IMR-90 (cell line): ENCODE measurements around the gene CATSPERE. TPM values are rescaled to one million over a fixed set of nuclear protein-coding genes. Genes with fewer than 3 reads are reported as not detected.
"Not testable (repeated sequence)": the region's sequence is repeated elsewhere in the genome, so short reads cannot be mapped to it uniquely, and the experiment has no call there.

ENCODE experiments used
- ATAC-seq: fragments of 200-7000 bp; cut with Tn5 transposase; 2 replicates; pipeline ENCODE4 v1.9.1; 2020; ENCODE audit warnings: low read depth, mild to moderate bottlenecking, moderate library complexity
- BruUV-seq: library from RNA; stranded (reverse); fragments of 400-500 nt; replicated peaks from 2 replicates; lab custom pipeline; 2021; lab: Mats Ljungman, UMichigan
- CTCF ChIA-PET: fragments of 300-600 bp; formaldehyde crosslinking; extraction: SDS; loops from one replicate; lab custom pipeline; 2021; ENCODE audit warnings: antibody characterized with exemption; lab: Yijun Ruan, JAX
- POLR2A ChIA-PET: fragments of 300-600 bp; sonication (Branson Sonifier 250); formaldehyde crosslinking; loops from one replicate; lab custom pipeline; 2022; ENCODE audit warnings: antibody characterized with exemption; ENCODE audit not compliant: unreplicated experiment; lab: Charles Lee
- DNase-seq: peaks from one replicate; pipeline ENCODE4 v3.0.0; 2013
- H2AFZ ChIP-seq: replicated peaks from 2 replicates; pipeline ENCODE3; 2013; ENCODE audit warnings: low read length, mild to moderate bottlenecking; ENCODE audit not compliant: poor library complexity
- H2AK5ac ChIP-seq: 2 replicates; pipeline ENCODE4 v1.6.1; 2013; ENCODE audit warnings: low read depth, low read length, inconsistent platforms
- H2AK9ac ChIP-seq: replicated peaks from 2 replicates; pipeline ENCODE3; 2013; ENCODE audit warnings: mild to moderate bottlenecking, low read depth, low read length, moderate library complexity; ENCODE audit not compliant: poor library complexity
- H2BK120ac ChIP-seq: 2 replicates; pipeline ENCODE4 v1.6.1; 2013; ENCODE audit warnings: low read depth, low read length, inconsistent platforms
- H2BK15ac ChIP-seq: 3 replicates; pipeline ENCODE4 v1.6.1; 2013; ENCODE audit warnings: low read depth, low read length, inconsistent platforms
- H2BK20ac ChIP-seq: 2 replicates; pipeline ENCODE4 v1.6.1; 2013; ENCODE audit warnings: low read depth, mild to moderate bottlenecking, inconsistent platforms, low read length, moderate library complexity
- H2BK5ac ChIP-seq: 2 replicates; pipeline ENCODE4 v1.6.1; 2013; ENCODE audit warnings: mild to moderate bottlenecking, low read depth, low read length, inconsistent platforms; ENCODE audit not compliant: poor library complexity, severe bottlenecking
- H3K14ac ChIP-seq: replicated peaks from 2 replicates; pipeline ENCODE4 v1.6.1; 2013; ENCODE audit warnings: low read depth, low read length, inconsistent platforms
- H3K18ac ChIP-seq: 2 replicates; pipeline ENCODE4 v1.6.1; 2013; ENCODE audit warnings: low read depth, low read length, control low read depth
- H3K23ac ChIP-seq: 2 replicates; pipeline ENCODE4 v1.6.1; 2013; ENCODE audit warnings: low read depth, low read length, inconsistent platforms
- H3K27ac ChIP-seq: 2 replicates; pipeline ENCODE4 v1.5.1; 2013; ENCODE audit warnings: mild to moderate bottlenecking, control low read depth, low read length; ENCODE audit not compliant: insufficient read depth
- H3K27me3 ChIP-seq: 2 replicates; pipeline ENCODE4 v1.6.1; 2013; ENCODE audit warnings: low read length; ENCODE audit not compliant: control insufficient read depth, insufficient read depth
- H3K36me3 ChIP-seq: 2 replicates; pipeline ENCODE4 v1.6.1; 2013; ENCODE audit warnings: low read length, mixed read lengths; ENCODE audit not compliant: control insufficient read depth, insufficient read depth
- H3K4ac ChIP-seq: 2 replicates; pipeline ENCODE4 v1.6.1; 2013; ENCODE audit warnings: low read depth, low read length, inconsistent platforms
- H3K4me1 ChIP-seq: 2 replicates; pipeline ENCODE4 v1.6.1; 2013; ENCODE audit warnings: low read length, mixed read lengths; ENCODE audit not compliant: control insufficient read depth, insufficient read depth
- H3K4me2 ChIP-seq: 2 replicates; pipeline ENCODE4 v1.6.1; 2013; ENCODE audit warnings: low read depth, mild to moderate bottlenecking, control low read depth, low read length, moderate library complexity
- H3K4me3 ChIP-seq: 2 replicates; pipeline ENCODE4 v1.5.1; 2013; ENCODE audit warnings: low read depth, mild to moderate bottlenecking, control low read depth, low read length, moderate library complexity; ENCODE audit not compliant: insufficient read depth
- H3K56ac ChIP-seq: 2 replicates; pipeline ENCODE4 v1.6.1; 2013; ENCODE audit warnings: low read length, inconsistent platforms; ENCODE audit not compliant: insufficient read depth; ENCODE audit errors: extremely low read depth
- H3K79me1 ChIP-seq, 2 experiments: 2 replicates each; pipeline ENCODE4 v1.6.1; 2013; ENCODE audit warnings: low read length in 2 of 2, inconsistent platforms in 1 of 2, low read depth in 1 of 2
- H3K9ac ChIP-seq: 2 replicates; pipeline ENCODE4 v1.6.1; 2013; ENCODE audit warnings: low read depth, low read length, control low read depth
- H3K9me1 ChIP-seq: 2 replicates; pipeline ENCODE4 v1.6.1; 2013; ENCODE audit warnings: low read length, inconsistent platforms; ENCODE audit not compliant: insufficient read depth
- H3K9me3 ChIP-seq: 2 replicates; pipeline ENCODE4 v1.6.1; 2013; ENCODE audit warnings: low read length; ENCODE audit not compliant: control insufficient read depth, insufficient read depth
- H4K20me1 ChIP-seq: 2 replicates; pipeline ENCODE4 v1.6.1; 2013; ENCODE audit warnings: low read length, inconsistent platforms; ENCODE audit not compliant: insufficient read depth
- H4K5ac ChIP-seq: 2 replicates; pipeline ENCODE4 v1.6.1; 2013; ENCODE audit warnings: mild to moderate bottlenecking, low read depth, low read length, control low read depth
- H4K8ac ChIP-seq, 2 experiments: 2 replicates each; pipeline ENCODE4 v1.6.1; 2013; ENCODE audit warnings: low read depth in 2 of 2, low read length in 2 of 2, control low read depth in 1 of 2, inconsistent platforms in 1 of 2
- H4K91ac ChIP-seq: 2 replicates; pipeline ENCODE4 v1.6.1; 2013; ENCODE audit warnings: low read depth, low read length, inconsistent platforms; ENCODE audit not compliant: insufficient read depth
- MAFK ChIP-seq: IDR thresholded peaks from 2 replicates; pipeline ENCODE4 v1.6.1; 2012; ENCODE audit warnings: low read depth, low read length, improper control_type of control experiment
- WGBS, 2 experiments: methylation state at CpG; one replicate each; pipeline versions ENCODE4 v1.1.5 to v1.1.7; 2013; ENCODE audit warnings: missing lambda C conversion rate in 2 of 2; ENCODE audit not compliant: insufficient read length in 1 of 2; ENCODE audit errors: extremely low coverage in 2 of 2; 5-methylcytosine and 5-hydroxymethylcytosine counted together
- dilution Hi-C: fragments of 300-500 bp; cut with HindIII; formaldehyde crosslinking; loops from one replicate; pipeline ENCODE4 v1.14.3; 2018; ENCODE audit warnings: low sequenced_read_pairs; ENCODE audit not compliant: unreplicated experiment
- in situ Hi-C: fragments of 300-500 bp; cut with MboI; formaldehyde crosslinking; loops from 3 replicates; pipeline ENCODE4 v1.14.3; 2019; ENCODE audit warnings: low sequenced_read_pairs, inconsistent platforms, mixed read lengths
- intact Hi-C: fragments of 100-400 bp; cut with micrococcal nuclease; formaldehyde crosslinking; loops from 2 replicates; pipeline ENCODE4 v1.10.0; 2022
- microRNA-seq, 2 experiments: library from miRNA; stranded (forward) in 1 of 2; unstranded in 1 of 2; fragments of 10-50 nt in 1 of 2; fragments of <30 nt in 1 of 2; gene quantifications in 1 of 2; microRNA quantifications in 1 of 2; one replicate each; pipeline versions ENCODE3 to v1.1.0; 2013 to 2020; ENCODE audit not compliant: insufficient read depth in 1 of 2, insufficient read length in 1 of 2, unreplicated experiment in 1 of 2
- polyA plus RNA-seq, 3 experiments: library from polyadenylated mRNA; depleted of rRNA; stranded (reverse); fragments of >200 nt; gene quantifications; 2 replicates each; pipeline ENCODE4 v1.2.3, GENCODE V29; 2012; ENCODE audit warnings: low replicate concordance in 1 of 3
- small RNA-seq, 5 experiments: library from RNA; depleted of rRNA; stranded (forward); fragments of <200 nt; gene quantifications; one replicate each; pipeline ENCODE3, GENCODE V24; 2012
- total RNA-seq: library from RNA; depleted of rRNA; stranded (reverse); fragments of >200 nt; gene quantifications from 2 replicates; pipeline ENCODE4 v1.2.3, GENCODE V29; 2012; rRNA removed

CATSPERE gene
- total and polyA plus RNA-seq, 2 of the 4 experiments (the other 2 are of a cell fraction): 0.07 to 0.18 TPM

DNA sequence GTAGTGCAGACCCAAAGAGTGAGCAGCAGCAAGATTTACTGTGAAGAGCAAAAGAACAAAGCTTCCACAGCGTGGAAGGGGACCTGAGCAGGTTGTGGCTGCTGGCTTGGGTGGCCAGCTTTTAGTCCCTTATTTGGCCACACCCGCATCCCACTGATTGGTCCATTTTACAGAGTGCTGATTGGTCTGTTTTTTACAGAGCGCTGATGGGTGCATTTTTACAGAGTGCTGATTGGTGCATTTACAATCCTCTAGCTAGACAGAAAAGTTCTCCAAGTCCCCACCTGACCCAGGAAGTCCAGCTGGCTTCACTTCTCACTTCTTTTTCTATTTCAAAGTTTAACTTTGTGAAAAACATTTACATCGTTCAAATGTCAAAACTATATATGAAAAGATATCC lies 221.0 kb downstream of the CATSPERE start:
- H3K79me1 ChIP-seq: peaks cover 34 to 45% of the 10 kb centered on the region in 2 experiments
- intact Hi-C loops, H4K20me1 ChIP-seq, H3K36me3 ChIP-seq, POLR2A ChIA-PET, H3K4me2 ChIP-seq, H4K8ac ChIP-seq, H3K4me3 ChIP-seq, H4K5ac ChIP-seq, H2AFZ ChIP-seq, H2AK9ac ChIP-seq, H3K9me1 ChIP-seq, H3K18ac ChIP-seq, ATAC-seq, H3K56ac ChIP-seq, H3K9ac ChIP-seq, H2BK20ac ChIP-seq, H2AK5ac ChIP-seq, H3K4me1 ChIP-seq, H3K27ac ChIP-seq, H2BK5ac ChIP-seq, H3K4ac ChIP-seq, H3K23ac ChIP-seq, DNase-seq, H4K91ac ChIP-seq, BruUV-seq, in situ Hi-C loops, H3K27me3 ChIP-seq, CTCF ChIA-PET, H2BK120ac ChIP-seq, H3K14ac ChIP-seq, H3K9me3 ChIP-seq, dilution Hi-C loops, H2BK15ac ChIP-seq: not testable (repeated sequence)
- no CpG with 5 or more reads among the region's 4 CpGs for WGBS, 2 experiments
- peak; percentile 14; the same call in 1 of the 2 replicates for TF ChIP-seq MAFK

Small RNA genes within 50 kb of the gene (microRNA-seq; reads per million reads assigned to microRNA genes)
- not detected for gene CYCSP5 (ENCODE audit: insufficient read depth, insufficient read length)

Small RNA genes within 50 kb of the gene (small RNA-seq; reads per million reads assigned to genes)
- gene CYCSP5: 0 reads per million in 5 experiments

Other genes starting within 250 kb of the CATSPERE start
- 14.9 and 37.5 TPM in 2 replicates for gene ADSS2, start 9.4 kb upstream of the CATSPERE start, total RNA-seq
- gene ADSS2, start 9.4 kb upstream of the CATSPERE start, polyA plus RNA-seq (2012; rRNA removed): 25.5 and 30.1 TPM in 2 replicates
- 43.6 and 69.4 TPM in 2 replicates for gene DESI2, start 191.9 kb downstream of the CATSPERE start, total RNA-seq
- 14.7 and 19.0 TPM in 2 replicates for gene DESI2, start 191.9 kb downstream of the CATSPERE start, polyA plus RNA-seq (2012; rRNA removed)